Measurements from ENCODE around the gene DGKG.

Gene DGKG

GRCh38 chr3:186361246-186361761, 730 bp downstream of the DGKG start:
- no peak for TF ChIP-seq CTCF (IDR thresholded peaks at IDR 0.05; ENCODE audit: low read depth, low read length, missing control alignments)
- no peak for DNase-seq (ENCODE audit: low read depth)
- in situ Hi-C loops (cut with HindIII; ENCODE audit: low sequenced_read_pairs) = no loop called here
- H3K4me3 ChIP-seq (ENCODE audit: low read depth, low read length) = peak overlapping the region; percentile 42

GRCh38 chr3:186360779-186361178, 1.3 kb downstream of the DGKG start:
- no peak overlapping the region for H3K4me3 ChIP-seq (ENCODE audit: low read depth, low read length)
- in situ Hi-C loops (cut with HindIII; ENCODE audit: low sequenced_read_pairs) = no loop called here
- no peak for TF ChIP-seq CTCF (IDR thresholded peaks at IDR 0.05; ENCODE audit: low read depth, low read length, missing control alignments)
- DNase-seq (ENCODE audit: low read depth) = no peak

GRCh38 chr3:186359078-186359477, 3.0 kb downstream of the DGKG start:
- in situ Hi-C loops (cut with HindIII; ENCODE audit: low sequenced_read_pairs) = no loop called here
- H3K4me3 ChIP-seq (ENCODE audit: low read depth, low read length) = no peak overlapping the region
- TF ChIP-seq CTCF (IDR thresholded peaks at IDR 0.05; ENCODE audit: low read depth, low read length, missing control alignments) = no peak
- no peak for DNase-seq (ENCODE audit: low read depth)

- in situ Hi-C loops (cut with HindIII; ENCODE audit: low sequenced_read_pairs) = no loop called here
- H3K4me3 ChIP-seq (ENCODE audit: low read depth, low read length) = no peak overlapping the region
- DNase-seq (ENCODE audit: low read depth) = no peak
- no peak for TF ChIP-seq CTCF (IDR thresholded peaks at IDR 0.05; ENCODE audit: low read depth, low read length, missing control alignments)
These were observed 5.9 kb downstream of the DGKG start for GRCh38 chr3:186356152-186356551.

- no peak overlapping the region for H3K4me3 ChIP-seq (ENCODE audit: low read depth, low read length)
- in situ Hi-C loops (cut with HindIII; ENCODE audit: low sequenced_read_pairs) = no loop called here
- no peak for DNase-seq (ENCODE audit: low read depth)
- TF ChIP-seq CTCF (IDR thresholded peaks at IDR 0.05; ENCODE audit: low read depth, low read length, missing control alignments) = no peak
These were observed 7.9 kb downstream of the DGKG start for GRCh38 chr3:186354100-186354499.

GRCh38 chr3:186352369-186352768, 9.7 kb downstream of the DGKG start:
- in situ Hi-C loops (cut with HindIII; ENCODE audit: low sequenced_read_pairs) = no loop called here
- TF ChIP-seq CTCF (IDR thresholded peaks at IDR 0.05; ENCODE audit: low read depth, low read length, missing control alignments) = no peak
- no peak for DNase-seq (ENCODE audit: low read depth)
- H3K4me3 ChIP-seq (ENCODE audit: low read depth, low read length) = no peak overlapping the region

- TF ChIP-seq CTCF (IDR thresholded peaks at IDR 0.05; ENCODE audit: low read depth, low read length, missing control alignments) = no peak
- no peak overlapping the region for H3K4me3 ChIP-seq (ENCODE audit: low read depth, low read length)
- in situ Hi-C loops (cut with HindIII; ENCODE audit: low sequenced_read_pairs) = no loop called here
- DNase-seq (ENCODE audit: low read depth) = no peak
These were observed 19.8 kb downstream of the DGKG start for GRCh38 chr3:186342197-186342596.

Measured in astrocyte of the cerebellum (primary cell).